Sigmoid colon (tissue), 7 donors: ENCODE results near the gene TCIRG1. TPM values are rescaled to one million over a fixed set of nuclear protein-coding genes. Genes with fewer than 3 reads are reported as not detected.

ENCODE experiments used
- DNase-seq: peaks from one replicate; pipeline ENCODE4 v3.0.0-alpha.2; 2019
- H3K27ac ChIP-seq, 4 donors: fragments of 200-600 bp; sonication (generic); one replicate each; pipeline ENCODE4 v1.5.1; 2016 to 2019; ENCODE audit warnings: mild to moderate bottlenecking in 1 of 4
- H3K27me3 ChIP-seq, 3 donors: fragments of 200-600 bp; sonication (generic); one replicate each; pipeline ENCODE4 v1.5.1; 2019; ENCODE audit warnings: mild to moderate bottlenecking in 1 of 3
- H3K36me3 ChIP-seq, 4 donors: fragments of 200-600 bp; sonication (generic); one replicate each; pipeline ENCODE4 v1.5.1; 2016 to 2019
- H3K4me1 ChIP-seq, 4 donors: fragments of 200-600 bp; sonication (generic); one replicate each; pipeline ENCODE4 v1.5.1; 2017 to 2019
- H3K4me3 ChIP-seq, 4 donors: fragments of 200-600 bp; sonication (generic); one replicate each; pipeline ENCODE4 v1.5.1; 2017 to 2019; ENCODE audit warnings: mild to moderate bottlenecking in 2 of 4, moderate library complexity in 1 of 4
- H3K9me3 ChIP-seq, 4 donors: fragments of 200-600 bp in 3 of 4; sonication (generic) in 3 of 4; one replicate each; pipeline versions ENCODE4 v1.5.1 to v1.6.1; 2013 to 2019
- CTCF ChIP-seq, 4 experiments: fragments of 450-650 bp in 3 of 4; fragments of 200-600 bp in 1 of 4; IDR thresholded peaks; one replicate each; pipeline ENCODE4 v1.5.1; 2016 to 2019; ENCODE audit warnings: antibody characterized with exemption in 4 of 4, mild to moderate bottlenecking in 3 of 4, moderate library complexity in 2 of 4
- EP300 ChIP-seq, 4 donors: sonication (generic); formaldehyde crosslinking; IDR thresholded peaks; one replicate each; pipeline ENCODE4 v1.6.1; 2017; ENCODE audit warnings: antibody characterized with exemption in 4 of 4
- POLR2A ChIP-seq, 2 donors: fragments of 450-650 bp; IDR thresholded peaks; one replicate each; pipeline ENCODE4 v1.6.1; 2016; ENCODE audit warnings: antibody characterized with exemption in 2 of 2, mild to moderate bottlenecking in 2 of 2, moderate library complexity in 2 of 2
- POLR2AphosphoS5 ChIP-seq, 4 donors: sonication (generic); formaldehyde crosslinking; IDR thresholded peaks; one replicate each; pipeline ENCODE4 v1.6.1; 2017; ENCODE audit warnings: antibody characterized with exemption in 4 of 4
- WGBS, 2 donors: extraction: QIAGEN DNeasy Blood & Tissue Kit; methylation state at CpG; one replicate each; pipeline ENCODE4 v1.1.7; 2013; 5-methylcytosine and 5-hydroxymethylcytosine counted together
- intact Hi-C: fragments of 100-400 bp; cut with DNase I; formaldehyde crosslinking; loops from one replicate; pipeline ENCODE4 v1.15.1; 2023
- polyA plus RNA-seq, 3 donors: library from polyadenylated mRNA; stranded (reverse); fragments of 200-250 nt; gene quantifications; one replicate each; pipeline ENCODE4 v1.2.3, GENCODE V29; 2013
- total RNA-seq, 4 donors: library from RNA; depleted of rRNA; stranded (reverse); fragments of >200 nt; gene quantifications; one replicate each; pipeline ENCODE4 v1.1.0, GENCODE V29; 2016
- donor health status: healthy with polysubstance abuse.
- donor health status: Bipolar disorder and iron deficiency.
- donor health status: healthy.

TCIRG1 gene
- total and polyA plus RNA-seq, 7 donors = 15.0 to 276 (median 73.9) TPM

GRCh38 chr11:68053981-68054812, 15.4 kb downstream of the TCIRG1 start:
- TF ChIP-seq POLR2A (IDR thresholded peaks at IDR 0.05) = no peak
- no peak for TF ChIP-seq POLR2AphosphoS5 (IDR thresholded peaks at IDR 0.05)
- TF ChIP-seq EP300 (IDR thresholded peaks at IDR 0.05) = no peak
- TF ChIP-seq CTCF (IDR thresholded peaks at IDR 0.05) = no peak
- peaks cover 13 to 49% (median 22%) of the 10 kb centered on the region in 4 donors for H3K36me3 ChIP-seq

GRCh38 chr11:68056317-68057285, 17.8 kb downstream of the TCIRG1 start:
- H3K27me3 ChIP-seq = no peaks in the 10 kb centered on the region
- 94 to 95% methylated on average over 12 of the region's 12 CpGs for WGBS, 2 donors
- H3K36me3 ChIP-seq = peaks cover 5 to 43% (median 11%) of the 10 kb centered on the region in 4 donors
- H3K27ac ChIP-seq = no peak overlapping the region
- intact Hi-C loops = no loop called here
- DNase-seq = no peak
- no peak overlapping the region for H3K4me3 ChIP-seq
- TF ChIP-seq POLR2AphosphoS5 (IDR thresholded peaks at IDR 0.05) (no peak), EP300 (IDR thresholded peaks at IDR 0.05) (no peak), CTCF (IDR thresholded peaks at IDR 0.05) (no peak), POLR2A (IDR thresholded peaks at IDR 0.05) (no peak)
- no peaks in the 10 kb centered on the region for H3K4me1 ChIP-seq
- no peaks in the 10 kb centered on the region for H3K9me3 ChIP-seq

More at GRCh38 chr11:68053981-68054812, 15.4 kb downstream of the TCIRG1 start:
- Histone ChIP-seq H3K9me3 (no peaks in the 10 kb centered on the region), H3K4me3 (no peak overlapping the region), H3K4me1 (no peaks in the 10 kb centered on the region), H3K27me3 (no peaks in the 10 kb centered on the region), H3K27ac (no peak overlapping the region)
- DNase-seq = no peak
- intact Hi-C loops = no loop called here
- WGBS, 2 donors = 91% methylated on average over 11 of the region's 11 CpGs

GRCh38 chr11:68057807-68058206, 19.0 kb downstream of the TCIRG1 start:
- Histone ChIP-seq H3K27me3 (no peaks in the 10 kb centered on the region), H3K9me3 (no peaks in the 10 kb centered on the region), H3K4me3 (no peak overlapping the region), H3K4me1 (no peaks in the 10 kb centered on the region), H3K36me3 (peaks cover 6 to 45% (median 14%) of the 10 kb centered on the region in 4 donors), H3K27ac (no peak overlapping the region)
- intact Hi-C loops = no loop called here
- no peak for TF ChIP-seq POLR2AphosphoS5 (IDR thresholded peaks at IDR 0.05)
- TF ChIP-seq EP300 (IDR thresholded peaks at IDR 0.05) = no peak
- no peak for TF ChIP-seq CTCF (IDR thresholded peaks at IDR 0.05)
- TF ChIP-seq POLR2A (IDR thresholded peaks at IDR 0.05) = no peak
- 96% methylated on average over 4 of the region's 4 CpGs for WGBS, 2 donors
- DNase-seq = no peak

GRCh38 chr11:68061508-68061907, 22.7 kb downstream of the TCIRG1 start:
- H3K36me3 ChIP-seq = peaks cover 13 to 75% (median 29%) of the 10 kb centered on the region in 4 donors
- WGBS, 2 donors = 95 to 97% methylated on average over 7 of the region's 7 CpGs
- DNase-seq = no peak

More at GRCh38 chr11:68061508-68061907, 22.7 kb downstream of the TCIRG1 start:
- H3K4me3 ChIP-seq = no peak overlapping the region
- no peak overlapping the region for H3K27ac ChIP-seq
- no peaks in the 10 kb centered on the region for H3K4me1 ChIP-seq
- TF ChIP-seq CTCF (IDR thresholded peaks at IDR 0.05) (no peak), EP300 (IDR thresholded peaks at IDR 0.05) (no peak), POLR2AphosphoS5 (IDR thresholded peaks at IDR 0.05) (no peak), POLR2A (IDR thresholded peaks at IDR 0.05) (no peak)
- intact Hi-C loops = no loop called here
- H3K9me3 ChIP-seq = no peaks in the 10 kb centered on the region
- no peaks in the 10 kb centered on the region for H3K27me3 ChIP-seq
